Peyer's patch (tissue), 4 donors: ENCODE measurements around the gene KDM8.

Source experiments
- CTCF ChIP-seq, 6 experiments: fragments of 450-650 bp in 4 of 6; fragments of 200-600 bp in 2 of 6; sonication (generic) in 1 of 6; IDR thresholded peaks; one replicate each; pipeline ENCODE4 v1.5.1; 2017 to 2019; ENCODE audit warnings: antibody characterized with exemption in 6 of 6, mild to moderate bottlenecking in 3 of 6, moderate library complexity in 1 of 6
- POLR2A ChIP-seq, 2 donors: fragments of 450-650 bp; IDR thresholded peaks; one replicate each; pipeline ENCODE4 v1.5.1; 2017; ENCODE audit warnings: antibody characterized with exemption in 2 of 2, mild to moderate bottlenecking in 2 of 2, moderate library complexity in 2 of 2

- no peak for TF ChIP-seq CTCF (IDR thresholded peaks at IDR 0.05)
- no peak for TF ChIP-seq POLR2A (IDR thresholded peaks at IDR 0.05)
Measured at GRCh38 chr16:27202923-27203506, 311 bp upstream of the KDM8 start.
